Sciatic nerve (tissue), 2 donors: Measurements from ENCODE around the gene ATF7IP. TPM values are rescaled to one million over a fixed set of nuclear protein-coding genes. Genes with fewer than 3 reads are reported as not detected.
"Not testable (repeated sequence)": the region's sequence is repeated elsewhere in the genome, so short reads cannot be mapped to it uniquely, and the experiment has no call there.

Experiments used
- ATAC-seq: fragments of 200-7000 bp; cut with Tn5 transposase; one replicate; pipeline ENCODE4 v1.9.1; 2020; ENCODE audit warnings: mild to moderate bottlenecking, moderate library complexity
- DNase-seq: peaks from one replicate; pipeline ENCODE4 v3.0.0-alpha.2; 2020; ENCODE audit warnings: low spot score
- intact Hi-C: fragments of 100-400 bp; cut with DNase I; formaldehyde crosslinking; loops from one replicate; pipeline ENCODE4 v1.14.2; 2022
- total RNA-seq: library from RNA; stranded (reverse); fragmentation: NEBNext Ultra II Directional; extraction: Animal tissue kit (Norgen Biotek cat#: 25700); gene quantifications from one replicate; pipeline ENCODE4 v1.2.1, GENCODE V29; 2021
- donor health status: DM: no; HTN: no; CAD: no.
- donor health status: DM: no; HTN: no; CAD: no.

ATF7IP gene
- total RNA-seq, 1 donor from 2014 or later = 91.8 TPM

DNA sequence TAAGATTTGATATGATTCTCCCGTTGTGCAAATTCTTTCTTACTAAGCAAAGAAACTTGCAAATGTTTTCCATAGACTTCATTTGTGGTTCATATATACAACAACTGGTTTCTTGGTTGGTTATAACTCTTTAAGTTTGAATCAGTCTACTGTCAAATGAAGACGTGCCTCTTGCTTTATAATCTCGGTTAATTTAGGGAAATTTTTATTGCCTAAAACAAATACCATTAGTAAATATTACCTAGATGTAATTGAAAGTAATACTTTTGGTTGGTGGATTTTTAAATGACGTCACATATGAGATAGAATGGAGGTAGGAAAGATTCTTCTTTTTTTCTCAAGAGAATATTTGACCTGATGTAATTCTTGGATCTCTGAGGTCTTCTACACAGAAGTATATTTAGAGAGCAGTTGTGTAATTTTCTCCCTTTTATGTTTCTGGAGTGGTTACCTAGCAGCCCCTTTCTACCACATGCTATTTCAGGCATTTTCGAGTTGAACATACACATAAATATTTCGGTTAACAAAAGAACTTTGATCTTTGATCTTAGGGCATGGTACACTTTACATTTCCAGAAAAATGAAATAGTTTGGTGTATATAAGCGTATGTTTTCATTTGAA is 1.7 kb downstream of the ATF7IP start:
- intact Hi-C loops = loop anchor here (1.0 to 10.0 kb wide), 2 partner anchors 16 to 122 kb away; no protein-coding TSS in a partner anchor
- ATAC-seq (no peak), DNase-seq (no peak)

- DNase-seq (no peak), ATAC-seq (no peak)
- intact Hi-C loops = loop anchor here (10.0 kb wide), 1 partner anchor 125 kb away; no protein-coding TSS in a partner anchor
These were observed 3.8 kb downstream of the ATF7IP start for GRCh38 chr12:14369311-14369710.

GRCh38 chr12:14373217-14373616 is 7.7 kb downstream of the ATF7IP start:
- intact Hi-C loops = no loop called here
- DNase-seq (no peak), ATAC-seq (no peak)

- intact Hi-C loops = no loop called here
- DNase-seq = no peak
- no peak for ATAC-seq
These were observed 14.0 kb downstream of the ATF7IP start for GRCh38 chr12:14379508-14379907.

- DNase-seq = no peak
- peak; percentile 94 for ATAC-seq
- intact Hi-C loops = no loop called here
These were observed 19.5 kb downstream of the ATF7IP start for GRCh38 chr12:14384783-14385638.

DNA sequence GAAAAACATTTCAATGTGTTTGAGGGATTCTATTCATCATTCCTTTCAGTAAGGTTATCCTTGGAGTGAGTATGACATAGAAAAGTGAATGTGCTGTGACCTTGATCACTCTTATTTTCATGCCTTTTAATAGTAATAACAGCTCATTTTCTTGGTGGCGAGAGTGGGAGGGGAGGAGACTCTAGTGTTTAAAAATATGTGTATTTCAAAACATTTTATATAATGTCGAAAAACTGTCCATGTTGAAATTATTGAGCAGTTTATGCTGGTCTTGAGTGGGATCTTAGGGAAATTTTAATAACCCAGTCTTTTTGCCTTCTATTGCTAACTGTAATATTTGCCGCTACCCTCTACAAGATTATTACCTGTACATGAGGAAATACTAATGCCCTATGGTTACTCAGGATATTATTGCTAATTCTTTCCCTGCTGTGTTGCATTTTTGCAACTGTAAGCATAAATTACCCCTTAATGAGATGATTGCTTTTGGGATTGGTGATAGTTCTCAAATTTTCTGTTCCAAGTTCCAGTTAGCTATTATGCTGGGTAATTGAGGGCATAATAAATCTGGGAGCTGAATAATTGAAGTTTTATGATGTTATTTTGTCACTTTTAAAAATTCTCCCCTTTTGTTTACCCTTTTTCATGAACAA is 21.9 kb downstream of the ATF7IP start:
- intact Hi-C loops = no loop called here
- DNase-seq (no peak), ATAC-seq (no peak)

DNA sequence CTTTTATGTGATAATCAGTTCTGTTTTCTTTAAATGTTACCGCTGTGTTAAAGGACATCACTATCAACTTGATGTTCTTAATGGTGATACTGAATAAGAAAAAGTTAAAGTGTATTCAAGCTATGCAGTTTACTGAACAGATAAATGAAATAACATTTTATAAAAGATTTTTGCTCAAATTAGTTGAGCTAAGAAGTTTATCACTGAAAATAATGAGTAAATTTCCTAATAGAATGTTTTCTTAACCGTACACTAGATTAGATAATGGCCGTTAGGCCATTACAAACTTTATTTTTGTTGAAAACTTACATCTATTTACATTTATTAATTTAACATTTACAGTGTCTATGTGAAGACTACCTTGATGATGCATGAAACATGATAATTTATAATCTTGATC is 25.0 kb downstream of the ATF7IP start:
- DNase-seq (no peak), ATAC-seq (no peak)
- intact Hi-C loops = no loop called here

DNA sequence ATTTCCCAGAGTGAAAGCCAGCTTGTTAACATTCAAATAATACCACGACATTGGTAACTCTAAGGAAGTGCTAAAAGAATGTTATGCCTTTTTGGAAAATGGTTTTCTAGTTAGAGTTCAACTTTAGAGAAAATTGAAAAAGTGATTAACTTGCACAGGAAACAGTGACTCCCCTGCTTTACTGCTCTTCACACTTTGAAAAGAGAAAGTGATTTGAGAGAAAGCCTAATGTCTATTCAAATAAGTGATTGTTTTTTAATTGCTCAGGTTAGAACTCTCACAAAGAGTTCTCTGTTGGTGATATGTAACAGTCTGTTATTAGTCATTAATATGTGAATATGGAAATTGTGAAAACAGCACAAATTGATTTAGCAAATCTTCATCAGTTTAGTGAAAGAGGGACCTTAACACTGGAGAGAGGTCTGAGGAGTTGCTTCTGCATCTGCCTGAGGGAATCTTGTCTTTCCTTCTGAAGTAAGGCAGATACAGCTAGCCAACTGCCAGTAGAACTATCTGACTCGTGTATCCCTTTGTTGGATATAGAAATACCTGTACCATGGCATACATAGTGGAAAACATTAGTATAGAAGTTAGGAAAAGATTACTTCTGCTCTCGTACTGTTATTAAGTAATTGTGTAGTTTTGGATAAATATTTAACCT is 25.5 kb downstream of the ATF7IP start:
- DNase-seq (no peak), ATAC-seq (no peak)
- intact Hi-C loops = no loop called here

DNA sequence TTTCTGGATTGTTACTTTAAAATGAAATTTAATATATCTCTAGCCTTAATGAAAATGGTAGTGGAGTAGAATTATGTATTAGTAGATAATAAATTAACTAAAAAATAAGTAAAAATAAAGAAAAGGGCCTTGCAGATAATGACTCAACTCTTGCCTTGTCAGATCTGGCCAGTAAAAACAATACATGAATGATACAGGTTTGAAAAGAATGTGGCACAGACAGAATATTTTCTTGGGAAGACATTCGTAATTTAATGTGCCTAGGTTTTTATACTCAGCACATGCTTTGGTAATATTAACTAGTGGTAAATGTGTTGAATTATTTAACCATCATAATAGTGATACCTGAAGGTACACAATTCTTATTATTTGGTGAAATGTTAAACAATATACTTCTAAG is 28.3 kb downstream of the ATF7IP start:
- DNase-seq (no peak), ATAC-seq (no peak)
- intact Hi-C loops = no loop called here

GRCh38 chr12:14394317-14395073 is 29.0 kb downstream of the ATF7IP start:
- intact Hi-C loops = no loop called here
- no peak for DNase-seq
- peak; percentile 91 for ATAC-seq

- intact Hi-C loops = no loop called here
- ATAC-seq = no peak
- no peak for DNase-seq
These were observed 29.7 kb downstream of the ATF7IP start for GRCh38 chr12:14395074-14395778.

- ATAC-seq (no peak), DNase-seq (no peak)
- intact Hi-C loops = no loop called here
These were observed 30.6 kb downstream of the ATF7IP start for GRCh38 chr12:14396071-14396470.

DNA sequence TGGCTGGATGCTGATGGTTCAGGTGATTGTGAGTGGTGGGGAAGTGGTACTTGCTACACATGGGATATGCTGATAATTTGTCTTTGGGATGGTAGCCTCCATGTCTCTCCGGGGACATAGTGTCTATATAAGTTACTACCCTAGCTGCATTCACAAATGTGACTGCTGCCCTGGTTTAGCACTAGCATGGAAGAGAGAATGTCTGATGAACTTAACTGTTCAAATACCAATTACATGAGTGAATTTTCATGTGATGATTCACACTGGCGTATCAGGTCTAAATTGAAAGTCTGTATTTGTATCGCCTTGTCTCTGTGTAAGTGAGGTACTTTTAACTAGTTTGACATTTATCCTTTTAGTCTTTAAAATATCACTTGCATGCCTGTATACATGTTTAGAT is 34.4 kb downstream of the ATF7IP start:
- intact Hi-C loops = no loop called here
- DNase-seq = no peak

DNA sequence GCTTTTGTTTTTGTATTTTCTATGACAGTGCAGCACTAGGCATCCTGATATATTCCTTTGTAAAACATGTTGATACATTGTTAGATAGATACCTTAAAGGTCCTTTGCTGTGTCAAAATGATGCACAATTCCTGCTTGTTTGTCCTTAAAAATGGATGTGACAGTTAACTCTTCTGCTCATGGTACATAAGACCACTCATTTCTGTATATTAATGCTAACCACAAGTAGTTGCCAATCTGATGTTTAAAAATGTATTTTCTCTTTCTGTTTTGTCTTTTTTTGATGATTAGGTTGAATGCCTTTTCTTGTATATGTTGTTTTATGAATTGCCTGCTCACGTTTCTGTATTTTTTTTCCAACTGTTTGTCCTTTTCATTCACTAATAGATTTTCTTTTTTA is 35.1 kb downstream of the ATF7IP start:
- intact Hi-C loops = no loop called here
- DNase-seq (no peak), ATAC-seq (no peak)

More for the DNA sequence above, 34.4 kb downstream of the ATF7IP start:
- no peak for ATAC-seq

- intact Hi-C loops, ATAC-seq, DNase-seq: not testable (repeated sequence)
These were observed 35.8 kb downstream of the ATF7IP start for GRCh38 chr12:14401267-14401666.

DNA sequence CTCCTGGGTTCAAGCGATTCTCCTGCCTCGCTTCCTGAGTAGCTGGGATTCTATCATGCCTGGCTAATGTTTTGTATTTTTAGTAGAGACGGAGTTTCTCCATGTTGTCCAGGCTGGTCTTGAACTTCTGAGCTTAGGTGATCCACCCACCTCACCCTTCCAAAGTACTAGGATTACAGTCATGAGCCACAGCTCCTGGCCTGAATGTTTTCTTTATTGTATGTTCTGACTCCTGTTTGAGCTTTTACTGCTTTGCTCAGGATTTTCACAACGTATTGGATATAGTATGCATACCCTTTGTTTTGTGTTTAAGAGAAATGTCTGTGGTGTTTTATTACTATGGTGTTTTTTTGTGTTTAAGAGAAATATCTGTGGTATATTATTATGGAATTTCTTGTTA is 37.2 kb downstream of the ATF7IP start:
- ATAC-seq (no peak), DNase-seq (no peak)
- intact Hi-C loops = no loop called here

GRCh38 chr12:14403293-14403692 is 37.8 kb downstream of the ATF7IP start:
- no peak for DNase-seq
- intact Hi-C loops = no loop called here
- no peak for ATAC-seq

GRCh38 chr12:14403711-14404196 is 38.3 kb downstream of the ATF7IP start:
- ATAC-seq (peak; percentile 89), DNase-seq (no peak)
- intact Hi-C loops = no loop called here
